Astrocyte (in vitro differentiated cells and primary cell): Measurements from ENCODE around the gene DLGAP4. TPM values are rescaled to one million over a fixed set of nuclear protein-coding genes. Genes with fewer than 3 reads are reported as not detected.

ENCODE experiments used
- DNase-seq: peaks from one replicate; pipeline ENCODE4 v3.0.0-alpha.2; 2010; ENCODE audit warnings: low read depth
- FAIRE-seq: peaks from 2 replicates; lab custom pipeline; 2011; peaks lifted over from hg19 to GRCh38; lab: Jason Lieb, UNC
- H2AFZ ChIP-seq: 2 replicates; pipeline ENCODE4 v1.6.0; 2012; ENCODE audit warnings: low read depth, low read length, inconsistent platforms
- H3K27ac ChIP-seq: 2 replicates; pipeline ENCODE4 v1.5.1; 2011; ENCODE audit warnings: low read depth, low read length, inconsistent platforms
- H3K27me3 ChIP-seq: 2 replicates; pipeline ENCODE4 v1.6.0; 2011; ENCODE audit warnings: low read length, inconsistent platforms; ENCODE audit not compliant: insufficient read depth
- H3K36me3 ChIP-seq: 2 replicates; pipeline ENCODE4 v1.5.1; 2011; ENCODE audit warnings: low read length, inconsistent platforms; ENCODE audit not compliant: insufficient read depth
- H3K4me1 ChIP-seq: 2 replicates; pipeline ENCODE4 v1.5.1; 2011; ENCODE audit warnings: low read length, inconsistent platforms; ENCODE audit not compliant: insufficient read depth
- H3K4me2 ChIP-seq: 2 replicates; pipeline ENCODE4 v1.6.0; 2012; ENCODE audit warnings: low read length, inconsistent platforms
- H3K4me3 ChIP-seq: 2 replicates; pipeline ENCODE4 v1.5.1; 2011; ENCODE audit warnings: low read depth, mild to moderate bottlenecking, low read length, inconsistent platforms; ENCODE audit not compliant: insufficient read depth
- H3K79me2 ChIP-seq: 2 replicates; pipeline ENCODE4 v1.6.0; 2012; ENCODE audit warnings: mild to moderate bottlenecking, low read length, inconsistent platforms; ENCODE audit not compliant: insufficient read depth
- H3K9ac ChIP-seq: 2 replicates; pipeline ENCODE4 v1.6.0; 2012; ENCODE audit warnings: mild to moderate bottlenecking, low read length, inconsistent platforms
- H3K9me3 ChIP-seq: 2 replicates; pipeline ENCODE4 v1.5.1; 2012; ENCODE audit warnings: low read depth, mild to moderate bottlenecking, low read length, inconsistent platforms; ENCODE audit not compliant: insufficient read depth
- H4K20me1 ChIP-seq: 2 replicates; pipeline ENCODE4 v1.6.0; 2012; ENCODE audit warnings: low read length, inconsistent platforms; ENCODE audit not compliant: insufficient read depth
- H3K27ac Mint-ChIP-seq: one replicate; pipeline ENCODE4 v1.8.0; 2021; ENCODE audit warnings: mild to moderate bottlenecking, mixed read lengths; ENCODE audit not compliant: unreplicated experiment
- H3K27me3 Mint-ChIP-seq: one replicate; pipeline ENCODE4 v1.8.0; 2021; ENCODE audit warnings: low read depth, mixed read lengths; ENCODE audit not compliant: unreplicated experiment
- H3K36me3 Mint-ChIP-seq: one replicate; pipeline ENCODE4 v1.8.0; 2021; ENCODE audit warnings: low read depth, mixed read lengths; ENCODE audit not compliant: unreplicated experiment
- H3K4me1 Mint-ChIP-seq: one replicate; pipeline ENCODE4 v1.8.0; 2021; ENCODE audit warnings: low read depth, mixed read lengths; ENCODE audit not compliant: unreplicated experiment
- H3K4me3 Mint-ChIP-seq: one replicate; pipeline ENCODE4 v1.8.0; 2021; ENCODE audit warnings: mild to moderate bottlenecking, moderate library complexity, mixed read lengths; ENCODE audit not compliant: unreplicated experiment
- H3K9me3 Mint-ChIP-seq: one replicate; pipeline ENCODE4 v1.8.0; 2021; ENCODE audit warnings: mild to moderate bottlenecking, mixed read lengths; ENCODE audit not compliant: unreplicated experiment
- CTCF ChIP-seq: IDR thresholded peaks from 2 replicates; pipeline ENCODE4 v1.5.1; 2011; ENCODE audit warnings: low read depth, mild to moderate bottlenecking, inconsistent platforms, low read length, moderate library complexity; ENCODE audit not compliant: insufficient read depth
- EZH2 ChIP-seq: IDR thresholded peaks from 2 replicates; pipeline ENCODE4 v1.6.1; 2012; ENCODE audit warnings: mild to moderate bottlenecking, low read length, inconsistent platforms; ENCODE audit not compliant: insufficient read depth
- total RNA-seq: library from RNA; stranded (reverse); gene quantifications from 2 replicates; pipeline ENCODE4 v1.2.1, GENCODE V29; 2021

The DLGAP4 gene
- total RNA-seq, 1 donor from 2014 or later: 135 TPM

DNA sequence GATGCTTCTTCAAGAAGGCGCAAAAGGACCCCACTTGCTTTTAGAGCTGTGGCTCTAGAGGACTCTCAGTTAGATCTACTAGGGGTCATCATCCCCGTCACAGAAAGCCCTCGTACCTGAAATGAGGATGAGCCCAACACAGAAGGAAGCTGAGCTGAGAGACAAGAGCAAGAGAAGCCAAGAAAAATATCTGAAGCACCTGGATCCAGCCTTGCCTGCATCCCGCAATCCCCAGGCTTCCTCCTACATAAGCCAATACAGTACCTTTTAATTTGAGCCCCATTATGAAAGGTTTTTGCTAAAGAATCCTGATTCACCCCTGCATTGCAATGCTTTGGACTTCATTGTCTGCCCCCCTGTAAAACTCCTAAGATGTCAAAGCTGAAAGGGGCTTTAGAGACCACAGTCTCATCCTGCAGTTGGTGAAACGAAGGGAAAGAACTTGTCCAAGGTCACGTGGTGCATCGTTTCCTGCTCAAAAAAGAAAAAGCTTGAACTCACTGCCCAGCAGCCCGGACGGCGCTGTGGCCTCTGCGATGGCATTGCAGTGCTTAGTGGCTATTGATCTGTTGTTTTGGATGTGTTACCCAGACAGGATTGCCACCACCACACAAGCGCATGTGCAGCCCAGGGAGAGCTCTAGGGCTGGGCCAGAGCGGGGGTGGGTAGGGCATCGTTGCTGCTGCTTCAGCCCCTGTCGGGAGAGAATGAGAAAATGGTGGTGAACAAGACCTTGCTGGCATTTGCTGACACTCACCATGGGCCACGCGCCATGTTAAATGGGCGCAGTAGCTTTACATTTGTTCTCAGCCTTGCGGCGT, 41.5 kb upstream of the DLGAP4 start:
- H3K27me3 ChIP-seq: no peaks in the 10 kb centered on the region
- H3K4me1 ChIP-seq: no peaks in the 10 kb centered on the region
- Mint-ChIP-seq H3K36me3 (no peaks in the 10 kb centered on the region), H3K27me3 (peaks cover 11% of the 10 kb centered on the region), H3K4me3 (no peak overlapping the region), H3K4me1 (peaks cover 5% of the 10 kb centered on the region), H3K27ac (no peak overlapping the region), H3K9me3 (no peaks in the 10 kb centered on the region)
- DNase-seq (no peak), FAIRE-seq (no peak)
- H4K20me1 ChIP-seq: no peaks in the 10 kb centered on the region
- no peaks in the 10 kb centered on the region for H3K79me2 ChIP-seq
- no peaks in the 10 kb centered on the region for H3K36me3 ChIP-seq
- no peak overlapping the region for H3K4me2 ChIP-seq
- no peak overlapping the region for H3K4me3 ChIP-seq
- TF ChIP-seq CTCF (no peak), EZH2 (no peak)
- no peak overlapping the region for H2AFZ ChIP-seq
- H3K9me3 ChIP-seq: no peaks in the 10 kb centered on the region
- H3K9ac ChIP-seq: no peak overlapping the region
- H3K27ac ChIP-seq: no peak overlapping the region

GRCh38 chr20:36266189-36266588, 40.0 kb upstream of the DLGAP4 start:
- no peak overlapping the region for H3K9ac ChIP-seq
- Mint-ChIP-seq H3K9me3 (no peaks in the 10 kb centered on the region), H3K36me3 (no peaks in the 10 kb centered on the region), H3K27me3 (peaks cover 9% of the 10 kb centered on the region), H3K4me1 (peaks cover 6% of the 10 kb centered on the region), H3K27ac (no peak overlapping the region), H3K4me3 (no peak overlapping the region)
- H3K27ac ChIP-seq: no peak overlapping the region
- H3K27me3 ChIP-seq: no peaks in the 10 kb centered on the region
- no peak overlapping the region for H3K4me2 ChIP-seq
- H3K36me3 ChIP-seq: no peaks in the 10 kb centered on the region
- no peak overlapping the region for H3K4me3 ChIP-seq
- DNase-seq (no peak), FAIRE-seq (no peak)
- H3K4me1 ChIP-seq: no peaks in the 10 kb centered on the region
- no peaks in the 10 kb centered on the region for H3K79me2 ChIP-seq
- no peaks in the 10 kb centered on the region for H4K20me1 ChIP-seq
- TF ChIP-seq EZH2 (no peak), CTCF (no peak)
- H2AFZ ChIP-seq: no peak overlapping the region
- H3K9me3 ChIP-seq: no peaks in the 10 kb centered on the region
